Activated naive CD4-positive, alpha-beta T cell treated with anti-CD3 and anti-CD28 coated beads, Interleukin-2, amount 50 U/mL, for 24 hours (primary cell): ENCODE measurements around the gene CTCFL.

Experiments used
- H3K27ac Mint-ChIP-seq: one replicate; pipeline ENCODE4 v1.8.0; 2021; ENCODE audit warnings: mild to moderate bottlenecking, mixed read lengths
- H3K27me3 Mint-ChIP-seq: one replicate; pipeline ENCODE4 v1.8.0; 2021; ENCODE audit warnings: mixed read lengths
- H3K36me3 Mint-ChIP-seq: one replicate; pipeline ENCODE4 v1.8.0; 2021; ENCODE audit warnings: mixed read lengths
- H3K4me1 Mint-ChIP-seq: one replicate; pipeline ENCODE4 v1.8.0; 2021; ENCODE audit warnings: mixed read lengths
- H3K4me3 Mint-ChIP-seq: one replicate; pipeline ENCODE4 v1.8.0; 2021; ENCODE audit warnings: mild to moderate bottlenecking, mixed read lengths
- H3K9me3 Mint-ChIP-seq: one replicate; pipeline ENCODE4 v1.8.0; 2021; ENCODE audit warnings: mixed read lengths

CTCFL gene

DNA sequence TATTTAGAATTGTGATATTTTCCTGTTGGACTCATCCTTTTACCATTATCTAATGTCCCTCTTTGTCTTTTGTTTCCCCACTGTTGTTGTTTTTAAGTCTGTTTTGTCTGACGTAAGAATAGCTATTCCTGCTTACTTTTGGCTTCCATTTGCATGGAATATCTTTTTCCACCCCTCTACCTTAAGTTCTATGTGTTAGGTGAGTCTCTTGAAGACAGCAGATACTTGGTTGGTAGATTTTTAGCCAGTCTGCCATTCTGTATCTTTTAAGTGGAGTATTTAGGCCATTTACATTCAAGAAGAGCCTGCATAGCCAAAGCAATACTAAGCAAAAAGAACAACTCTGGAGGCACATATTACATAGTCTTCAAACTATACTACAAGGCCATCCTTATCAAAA, 39.2 kb downstream of the CTCFL start:
- Mint-ChIP-seq H3K9me3 (no peaks in the 10 kb centered on the region), H3K4me3 (no peak overlapping the region), H3K27me3 (no peaks in the 10 kb centered on the region), H3K4me1 (peaks cover 18% of the 10 kb centered on the region), H3K36me3 (no peaks in the 10 kb centered on the region), H3K27ac (no peak overlapping the region)

DNA sequence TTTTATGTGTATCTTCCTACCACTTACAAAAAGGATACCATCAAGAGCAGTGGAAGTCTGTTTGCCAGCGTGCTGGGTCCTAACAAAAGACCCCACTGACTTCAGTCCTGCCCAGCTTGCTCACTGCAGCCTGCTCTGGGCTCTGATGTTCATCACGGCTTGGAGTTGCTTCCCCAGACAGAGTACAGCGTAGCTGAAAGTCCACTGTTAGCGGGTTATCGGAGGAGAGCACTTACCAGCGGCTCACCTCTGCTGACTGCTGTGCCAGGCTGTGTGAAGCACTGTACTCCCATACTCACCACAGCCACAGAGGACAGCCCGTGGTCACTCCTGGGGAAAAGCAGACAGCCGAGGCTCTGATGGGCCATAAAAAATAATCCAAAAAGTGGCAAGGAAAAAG, 40.2 kb downstream of the CTCFL start:
- no peaks in the 10 kb centered on the region for H3K9me3 Mint-ChIP-seq
- no peaks in the 10 kb centered on the region for H3K27me3 Mint-ChIP-seq
- H3K4me1 Mint-ChIP-seq = peaks cover 22% of the 10 kb centered on the region
- no peaks in the 10 kb centered on the region for H3K36me3 Mint-ChIP-seq
- H3K27ac Mint-ChIP-seq = no peak overlapping the region
- no peak overlapping the region for H3K4me3 Mint-ChIP-seq

DNA sequence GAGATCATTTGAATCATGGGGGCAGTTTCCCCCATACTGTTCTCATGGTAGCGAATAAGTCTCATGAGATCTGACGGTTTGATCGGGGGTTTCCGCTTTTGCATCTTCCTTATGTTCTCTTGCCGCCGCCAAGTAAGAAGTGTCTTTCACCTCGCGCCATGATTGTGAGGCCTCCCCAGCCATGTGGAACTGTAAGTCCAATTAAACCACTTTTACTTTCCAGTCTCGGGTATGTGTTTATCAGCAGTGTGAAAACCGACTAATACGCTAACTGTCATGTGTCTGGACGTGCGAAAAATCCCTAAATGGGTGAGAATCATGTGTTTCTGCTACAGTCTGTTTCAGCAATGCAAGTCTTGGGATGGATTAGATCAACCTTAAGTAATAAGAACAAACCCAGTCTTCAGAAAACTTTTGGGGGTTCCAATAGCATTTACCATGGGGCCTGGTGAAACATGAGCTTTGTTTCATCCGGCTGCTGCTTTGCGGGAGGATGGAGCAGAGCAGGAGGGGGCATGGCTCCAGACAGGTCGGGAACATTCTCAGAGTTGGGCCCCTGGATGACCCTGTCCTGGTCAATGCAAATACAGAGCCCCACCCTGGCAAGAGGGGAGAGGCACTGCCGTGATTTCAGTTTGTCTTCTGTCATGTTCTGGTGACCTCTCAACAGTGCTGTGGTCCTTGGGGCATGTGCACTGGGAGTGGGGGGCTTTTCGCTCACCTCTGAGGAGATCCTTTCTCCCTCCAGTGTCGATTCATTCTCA, 41.5 kb downstream of the CTCFL start:
- Mint-ChIP-seq H3K27me3 (no peaks in the 10 kb centered on the region), H3K9me3 (no peaks in the 10 kb centered on the region), H3K4me3 (no peak overlapping the region), H3K4me1 (peaks cover 22% of the 10 kb centered on the region), H3K36me3 (no peaks in the 10 kb centered on the region), H3K27ac (no peak overlapping the region)

DNA sequence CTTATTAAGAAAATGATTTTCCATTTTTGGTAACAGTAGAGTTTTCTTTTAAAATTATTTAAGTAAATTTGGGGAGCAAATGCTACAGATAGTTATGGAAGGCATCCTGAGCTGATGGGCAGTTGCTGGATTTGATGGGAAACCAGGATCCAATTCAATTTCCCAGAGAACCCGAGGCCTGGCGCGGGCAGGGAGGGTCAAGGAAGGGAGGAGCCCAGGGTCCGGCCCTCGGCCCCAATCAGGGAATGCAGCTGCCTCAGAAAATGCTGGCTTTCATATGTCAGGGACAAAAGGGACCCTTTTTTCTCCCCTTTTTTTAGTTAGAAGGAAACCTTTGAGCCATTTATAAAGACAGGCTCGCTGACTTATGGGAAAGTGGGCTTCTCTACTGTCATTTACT, 42.1 kb downstream of the CTCFL start:
- Mint-ChIP-seq H3K36me3 (no peaks in the 10 kb centered on the region), H3K27ac (no peak overlapping the region), H3K4me1 (peaks cover 22% of the 10 kb centered on the region), H3K4me3 (no peak overlapping the region), H3K27me3 (no peaks in the 10 kb centered on the region), H3K9me3 (no peaks in the 10 kb centered on the region)

DNA sequence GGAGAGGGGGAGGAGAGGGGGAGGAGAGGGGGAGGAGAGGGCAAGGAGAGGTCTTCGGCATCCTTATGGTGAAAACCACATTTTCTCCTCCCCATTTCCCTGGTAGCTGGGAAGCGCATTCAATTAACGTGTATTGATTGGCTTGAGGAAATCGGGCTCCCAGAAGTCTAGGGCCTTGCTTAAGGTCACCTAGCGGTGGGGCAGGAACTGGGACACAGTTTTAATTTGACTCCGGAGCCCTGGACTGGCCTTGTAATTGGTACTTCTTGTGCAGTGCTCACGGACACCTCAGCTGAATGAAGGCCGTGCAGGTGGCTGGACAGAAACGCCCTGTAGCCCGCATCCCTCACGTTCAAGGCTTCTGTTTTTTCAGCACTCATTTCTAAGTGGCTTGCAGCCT, 42.8 kb downstream of the CTCFL start:
- H3K4me1 Mint-ChIP-seq = peaks cover 22% of the 10 kb centered on the region
- no peaks in the 10 kb centered on the region for H3K9me3 Mint-ChIP-seq
- H3K27me3 Mint-ChIP-seq = no peaks in the 10 kb centered on the region
- no peaks in the 10 kb centered on the region for H3K36me3 Mint-ChIP-seq
- H3K27ac Mint-ChIP-seq = no peak overlapping the region
- no peak overlapping the region for H3K4me3 Mint-ChIP-seq

DNA sequence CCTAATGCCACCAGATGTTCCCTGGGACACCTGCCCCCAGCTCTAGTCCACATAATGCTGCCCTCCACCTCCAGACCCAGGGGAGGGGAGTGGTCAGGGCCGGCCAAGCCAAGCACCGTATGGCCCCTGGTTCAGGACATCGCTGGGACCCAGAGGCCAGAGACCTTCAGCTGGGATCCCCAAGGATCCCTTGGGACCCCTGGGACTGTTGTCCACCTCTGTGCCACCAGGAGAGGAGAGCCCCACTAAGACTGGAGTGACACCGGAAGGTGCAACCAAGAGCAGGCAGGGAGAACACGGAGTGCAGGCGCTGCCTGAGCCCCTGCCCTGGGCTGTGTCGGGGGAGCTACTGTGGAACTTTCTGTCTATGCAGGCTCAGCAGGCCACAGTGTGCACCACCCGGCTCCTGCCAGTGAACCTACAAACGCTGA, 43.6 kb downstream of the CTCFL start:
- H3K4me1 Mint-ChIP-seq = peaks cover 23% of the 10 kb centered on the region

DNA sequence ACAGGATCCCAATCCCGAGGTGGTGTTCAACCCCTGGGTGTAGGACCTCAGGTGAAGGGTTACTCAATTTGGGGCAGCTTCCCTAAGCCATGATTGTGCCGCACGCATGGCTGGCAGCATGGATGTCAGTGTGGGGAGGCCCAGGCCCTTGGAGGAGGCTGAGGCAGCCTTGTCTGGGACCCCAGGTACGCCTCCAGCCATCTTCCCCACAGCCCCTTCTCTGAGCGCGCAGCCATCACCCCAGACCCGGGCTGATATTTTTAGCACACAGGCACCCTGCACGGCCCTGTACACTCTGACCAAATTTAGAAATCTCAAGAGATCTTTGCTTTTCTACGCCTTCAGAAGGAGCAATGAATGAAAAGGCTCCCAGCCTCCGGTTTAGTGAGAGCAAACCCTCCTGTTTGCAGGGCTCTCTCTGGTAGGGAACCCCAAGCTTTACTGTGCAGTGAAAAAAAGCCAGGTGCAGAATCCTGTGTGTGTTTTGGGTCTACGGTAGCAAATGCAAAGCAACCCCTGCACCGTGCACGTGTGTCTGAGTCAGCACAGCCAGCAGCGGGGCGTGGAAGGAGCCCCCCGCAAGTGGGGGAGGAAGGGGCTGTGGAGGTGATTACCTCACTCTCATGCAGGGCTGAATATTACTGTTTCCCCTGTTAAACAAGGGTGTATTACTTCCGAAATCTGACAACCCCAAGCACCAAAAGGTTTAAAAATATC, 44.3 kb downstream of the CTCFL start:
- no peak overlapping the region for H3K27ac Mint-ChIP-seq
- H3K36me3 Mint-ChIP-seq = no peaks in the 10 kb centered on the region
- H3K4me1 Mint-ChIP-seq = peaks cover 29% of the 10 kb centered on the region
- no peaks in the 10 kb centered on the region for H3K27me3 Mint-ChIP-seq
- H3K9me3 Mint-ChIP-seq = no peaks in the 10 kb centered on the region
- H3K4me3 Mint-ChIP-seq = peak overlapping the region; percentile 11

More for the DNA sequence above, 43.6 kb downstream of the CTCFL start:
- Mint-ChIP-seq H3K36me3 (no peaks in the 10 kb centered on the region), H3K4me3 (peak overlapping the region; percentile 58), H3K9me3 (no peaks in the 10 kb centered on the region), H3K27me3 (no peaks in the 10 kb centered on the region), H3K27ac (peak overlapping the region; percentile 30)

DNA sequence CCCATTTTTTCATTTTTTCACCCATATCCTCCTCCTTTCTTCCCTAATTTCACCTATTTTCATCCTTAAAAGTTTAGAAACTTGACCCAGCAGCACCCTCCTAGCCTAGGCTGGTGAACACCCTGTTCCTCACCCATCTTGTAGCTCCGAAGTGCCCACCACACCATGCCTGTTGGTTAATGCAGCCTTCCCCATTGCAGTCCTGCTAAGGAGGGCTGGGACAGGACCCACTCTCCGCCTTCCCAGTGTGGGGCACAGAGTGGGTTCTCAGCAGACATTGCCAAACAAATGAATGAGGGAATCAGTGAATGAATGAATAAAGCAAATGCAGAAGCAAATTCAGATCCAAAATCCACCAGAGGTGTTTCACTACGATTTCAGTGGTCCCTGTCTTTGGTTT, 45.7 kb downstream of the CTCFL start:
- Mint-ChIP-seq H3K4me1 (peaks cover 32% of the 10 kb centered on the region), H3K4me3 (no peak overlapping the region), H3K36me3 (no peaks in the 10 kb centered on the region), H3K27me3 (no peaks in the 10 kb centered on the region), H3K27ac (no peak overlapping the region), H3K9me3 (no peaks in the 10 kb centered on the region)

DNA sequence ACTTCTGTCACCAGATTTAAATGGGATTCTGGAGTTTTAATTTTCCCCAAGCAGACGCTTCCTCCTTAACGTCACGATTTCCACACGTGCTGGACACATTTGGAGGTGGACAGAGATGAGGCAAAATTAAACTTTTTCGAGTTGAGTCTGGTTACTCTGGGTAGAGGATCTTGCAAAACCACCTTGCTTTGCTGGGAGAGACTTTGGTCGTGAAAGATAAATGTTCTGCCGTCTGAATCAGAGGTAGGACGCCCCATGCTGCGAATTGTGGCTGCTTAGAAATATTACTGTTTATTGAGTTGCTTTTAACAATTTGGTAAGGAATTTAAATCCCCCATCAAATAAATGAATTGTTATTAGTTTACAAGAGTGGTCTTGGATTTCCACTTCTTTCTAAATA, 46.8 kb downstream of the CTCFL start:
- Mint-ChIP-seq H3K9me3 (no peaks in the 10 kb centered on the region), H3K4me3 (no peak overlapping the region), H3K27ac (no peak overlapping the region), H3K36me3 (no peaks in the 10 kb centered on the region), H3K27me3 (no peaks in the 10 kb centered on the region), H3K4me1 (peaks cover 39% of the 10 kb centered on the region)

DNA sequence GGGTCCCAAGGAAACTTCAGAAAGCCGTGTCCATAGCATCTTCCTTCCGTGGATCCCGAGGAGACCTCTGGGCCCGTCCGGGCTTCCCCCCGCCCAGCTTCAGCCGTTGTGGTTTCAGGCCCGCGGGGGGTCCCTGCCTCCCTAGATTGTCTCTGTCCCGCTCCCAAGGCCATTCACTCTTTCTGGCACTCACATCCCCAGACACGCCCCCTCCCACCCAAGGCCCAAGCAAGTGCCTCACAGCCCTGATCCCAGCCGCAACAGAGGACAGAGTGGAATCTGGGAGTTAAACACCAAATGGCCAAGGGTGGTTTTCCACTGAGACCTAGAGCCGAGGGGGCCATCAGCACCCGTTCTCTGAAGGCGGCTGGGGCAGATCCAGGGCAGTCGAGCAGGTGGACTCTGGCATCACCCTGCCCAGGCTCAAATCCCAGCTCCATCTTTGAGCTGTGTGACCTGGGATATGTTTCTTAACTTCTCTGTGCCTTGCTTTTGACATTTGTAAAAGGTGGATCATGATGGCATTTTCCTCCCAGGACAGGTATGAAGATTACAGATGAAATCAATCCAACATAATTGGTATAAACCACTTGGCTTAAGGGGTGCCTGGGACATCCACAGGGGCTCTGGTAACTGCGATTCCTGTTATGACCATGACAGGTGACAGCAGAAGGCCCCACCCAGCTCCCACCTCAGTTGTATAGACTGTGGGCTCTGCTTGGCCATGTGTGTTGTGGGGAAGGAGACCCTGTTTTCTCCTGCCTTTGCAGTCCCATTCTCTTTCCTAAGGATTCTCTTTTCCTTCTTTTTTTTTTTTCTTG, 48.1 kb downstream of the CTCFL start:
- Mint-ChIP-seq H3K27me3 (no peaks in the 10 kb centered on the region), H3K4me1 (peaks cover 41% of the 10 kb centered on the region), H3K36me3 (no peaks in the 10 kb centered on the region), H3K27ac (no peak overlapping the region), H3K4me3 (no peak overlapping the region), H3K9me3 (no peaks in the 10 kb centered on the region)

DNA sequence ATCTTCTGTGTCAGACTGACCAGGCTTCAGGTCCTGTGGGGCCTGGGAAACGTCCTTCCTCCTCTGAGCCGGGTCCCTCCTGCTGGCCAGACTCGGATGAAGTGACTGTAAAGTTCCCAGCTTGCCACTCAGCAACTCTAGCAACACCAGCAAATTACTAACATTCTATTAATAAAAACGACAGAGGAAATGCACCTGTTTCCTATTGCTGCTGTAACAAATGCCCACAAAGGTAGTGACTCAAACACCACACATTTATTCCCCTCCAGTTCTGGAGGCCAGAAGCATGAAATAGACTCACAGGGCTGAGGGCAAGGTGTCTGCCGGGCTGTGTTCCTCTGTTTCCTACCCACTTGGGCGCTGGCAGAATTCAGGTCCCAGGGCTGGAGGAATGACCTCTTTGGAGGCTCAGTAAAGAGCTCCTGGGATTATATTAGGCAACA, 48.8 kb downstream of the CTCFL start:
- H3K36me3 Mint-ChIP-seq = no peaks in the 10 kb centered on the region
- no peak overlapping the region for H3K4me3 Mint-ChIP-seq
- no peaks in the 10 kb centered on the region for H3K9me3 Mint-ChIP-seq
- H3K27ac Mint-ChIP-seq = peak overlapping the region; percentile 51
- H3K4me1 Mint-ChIP-seq = peaks cover 33% of the 10 kb centered on the region
- no peaks in the 10 kb centered on the region for H3K27me3 Mint-ChIP-seq

DNA sequence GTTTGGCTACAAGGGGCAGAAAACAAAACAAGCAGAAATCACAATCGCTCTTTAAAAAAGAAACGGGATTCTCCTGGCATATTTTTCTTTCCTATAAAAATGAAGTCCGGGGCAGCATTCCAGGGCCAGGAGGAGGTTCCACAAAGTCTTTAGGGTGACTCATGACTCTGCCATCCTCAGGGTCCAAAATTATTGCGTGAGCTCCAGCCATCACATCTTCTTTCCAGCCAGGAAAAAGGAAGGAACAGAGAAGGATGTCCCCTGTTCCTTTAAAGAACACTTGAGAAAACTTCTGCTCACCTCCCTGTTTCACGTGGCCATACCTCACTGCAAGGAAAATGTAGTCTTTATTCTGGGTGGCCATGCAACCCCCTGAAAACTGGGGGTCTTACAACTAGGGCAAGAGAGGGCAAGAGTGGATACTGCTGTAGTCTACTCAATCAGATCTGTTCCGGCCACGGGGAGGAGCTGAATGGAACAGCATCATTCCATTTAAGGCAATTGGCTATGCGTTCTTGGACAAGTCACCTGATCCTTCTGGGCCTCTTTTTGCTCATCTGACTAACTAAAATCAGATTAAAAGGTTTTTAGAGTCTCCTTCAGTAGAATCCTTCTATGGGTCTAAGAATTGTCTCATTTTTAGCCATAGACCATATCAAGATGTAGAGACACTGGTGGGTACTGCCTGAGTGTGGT, 49.4 kb downstream of the CTCFL start:
- Mint-ChIP-seq H3K4me3 (no peak overlapping the region), H3K9me3 (no peaks in the 10 kb centered on the region)

DNA sequence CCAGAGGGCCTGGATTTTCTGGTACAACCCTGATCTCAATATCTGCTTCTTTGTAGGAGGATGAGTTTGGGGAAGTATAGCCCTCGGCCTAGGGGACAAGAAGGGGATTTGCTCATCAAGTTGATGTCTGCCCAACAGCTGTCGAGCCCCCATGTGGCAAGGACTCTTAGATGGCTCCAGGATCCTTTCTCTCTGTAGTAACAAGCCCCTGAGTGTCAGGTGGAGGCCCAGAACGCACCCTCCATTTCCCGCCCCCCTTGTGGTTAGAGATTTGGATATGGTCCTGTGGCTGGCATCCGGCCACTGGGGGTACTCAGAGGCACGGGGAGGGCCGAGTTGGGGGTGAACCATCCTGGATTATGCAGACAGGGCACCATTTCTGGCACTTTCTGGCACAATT, 50.1 kb downstream of the CTCFL start:
- Mint-ChIP-seq H3K9me3 (no peaks in the 10 kb centered on the region), H3K27ac (no peak overlapping the region), H3K27me3 (no peaks in the 10 kb centered on the region), H3K36me3 (no peaks in the 10 kb centered on the region), H3K4me3 (no peak overlapping the region), H3K4me1 (peaks cover 25% of the 10 kb centered on the region)

More for the DNA sequence above, 49.4 kb downstream of the CTCFL start:
- H3K27ac Mint-ChIP-seq = peak overlapping the region; percentile 51
- no peaks in the 10 kb centered on the region for H3K27me3 Mint-ChIP-seq
- H3K4me1 Mint-ChIP-seq = peaks cover 27% of the 10 kb centered on the region
- no peaks in the 10 kb centered on the region for H3K36me3 Mint-ChIP-seq

DNA sequence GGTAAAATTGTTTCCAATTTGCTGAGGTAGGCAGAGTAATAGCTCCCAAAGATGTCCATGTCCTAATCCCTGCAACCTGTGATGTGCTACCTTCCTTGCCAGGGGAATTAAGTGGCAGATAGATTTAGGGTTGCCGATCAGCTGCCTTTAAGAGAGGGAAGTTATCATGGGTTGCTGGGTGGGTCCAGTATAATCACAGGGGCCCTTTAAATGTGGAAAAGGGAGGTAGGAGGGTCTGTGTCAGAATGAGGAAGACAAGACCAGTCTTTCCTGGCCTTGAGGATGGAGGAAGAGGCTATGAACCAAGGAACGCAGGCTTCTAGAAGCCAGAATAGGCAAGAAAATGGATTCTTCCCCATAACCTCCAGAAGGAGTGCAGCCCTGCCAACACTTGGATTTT, 50.7 kb downstream of the CTCFL start:
- Mint-ChIP-seq H3K36me3 (no peaks in the 10 kb centered on the region), H3K27ac (no peak overlapping the region), H3K9me3 (no peaks in the 10 kb centered on the region), H3K27me3 (no peaks in the 10 kb centered on the region), H3K4me1 (peaks cover 25% of the 10 kb centered on the region), H3K4me3 (no peak overlapping the region)

DNA sequence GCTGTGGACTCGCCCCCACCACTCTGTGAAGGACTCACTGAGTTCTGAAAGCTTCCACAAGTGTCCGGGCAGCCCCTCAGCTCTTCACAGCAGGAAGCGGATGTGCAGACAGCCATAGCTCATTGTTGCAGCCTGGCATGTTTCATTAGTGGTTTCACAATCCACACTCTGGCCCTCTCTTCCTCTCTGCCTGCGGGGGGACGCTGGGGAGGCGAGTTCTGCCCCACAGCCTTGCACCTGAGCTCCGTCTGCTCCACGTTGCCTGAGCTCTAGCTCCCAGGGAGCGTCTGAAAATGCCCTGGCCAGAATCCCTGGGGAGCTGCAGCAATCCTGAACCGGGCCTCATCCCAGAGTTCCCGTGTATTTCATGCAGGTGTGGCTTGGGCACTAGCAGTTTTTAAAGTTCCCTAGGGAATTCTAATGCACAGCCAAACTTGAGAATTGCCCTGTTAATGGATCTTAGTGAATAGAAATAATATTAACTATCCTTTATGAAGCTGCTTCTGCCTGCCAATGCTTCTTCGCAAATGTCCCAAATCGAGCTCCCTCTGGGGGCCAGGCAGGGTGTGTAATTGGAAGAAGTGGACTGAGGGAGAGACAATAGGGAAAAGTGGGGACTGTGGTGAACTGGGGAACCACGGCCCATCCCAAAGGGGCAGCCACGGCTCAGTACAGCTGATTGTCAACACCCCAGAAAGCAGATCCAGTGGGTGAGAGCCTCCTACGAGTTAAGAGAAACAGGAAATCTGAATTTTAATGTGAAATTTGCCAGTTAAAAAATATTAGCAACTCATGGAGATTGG, 51.5 kb downstream of the CTCFL start:
- Mint-ChIP-seq H3K27ac (no peak overlapping the region), H3K36me3 (no peaks in the 10 kb centered on the region), H3K27me3 (no peaks in the 10 kb centered on the region), H3K4me1 (peaks cover 25% of the 10 kb centered on the region), H3K9me3 (no peaks in the 10 kb centered on the region), H3K4me3 (no peak overlapping the region)
